Choroid plexus epithelial cell (primary cell): Measurements from ENCODE around the gene TAF8.
A peak's percentile ranks its signal among the peaks of the same experiment; 100 is the strongest.

Experiments used
- DNase-seq: peaks from one replicate; pipeline ENCODE4 v3.0.0-alpha.2; 2010; ENCODE audit warnings: low read depth
- H3K4me3 ChIP-seq: 2 replicates; pipeline ENCODE4 v1.5.1; 2011; ENCODE audit warnings: low read depth, mild to moderate bottlenecking, control low read depth, low read length, moderate library complexity
- TF ChIP-seq, protein P1 (sequence below): conservative IDR thresholded peaks from 2 replicates; pipeline ENCODE4 v1.5.1; 2011; ENCODE audit warnings: low read depth, mild to moderate bottlenecking, control low read depth, inconsistent platforms, low read length, moderate library complexity

Gene TAF8

GRCh38 chr6:42079941-42080464 is 29.7 kb downstream of the TAF8 start:
- DNase-seq, result no peak
- H3K4me3 ChIP-seq, result no peak overlapping the region
- TF ChIP-seq, protein P1, sequence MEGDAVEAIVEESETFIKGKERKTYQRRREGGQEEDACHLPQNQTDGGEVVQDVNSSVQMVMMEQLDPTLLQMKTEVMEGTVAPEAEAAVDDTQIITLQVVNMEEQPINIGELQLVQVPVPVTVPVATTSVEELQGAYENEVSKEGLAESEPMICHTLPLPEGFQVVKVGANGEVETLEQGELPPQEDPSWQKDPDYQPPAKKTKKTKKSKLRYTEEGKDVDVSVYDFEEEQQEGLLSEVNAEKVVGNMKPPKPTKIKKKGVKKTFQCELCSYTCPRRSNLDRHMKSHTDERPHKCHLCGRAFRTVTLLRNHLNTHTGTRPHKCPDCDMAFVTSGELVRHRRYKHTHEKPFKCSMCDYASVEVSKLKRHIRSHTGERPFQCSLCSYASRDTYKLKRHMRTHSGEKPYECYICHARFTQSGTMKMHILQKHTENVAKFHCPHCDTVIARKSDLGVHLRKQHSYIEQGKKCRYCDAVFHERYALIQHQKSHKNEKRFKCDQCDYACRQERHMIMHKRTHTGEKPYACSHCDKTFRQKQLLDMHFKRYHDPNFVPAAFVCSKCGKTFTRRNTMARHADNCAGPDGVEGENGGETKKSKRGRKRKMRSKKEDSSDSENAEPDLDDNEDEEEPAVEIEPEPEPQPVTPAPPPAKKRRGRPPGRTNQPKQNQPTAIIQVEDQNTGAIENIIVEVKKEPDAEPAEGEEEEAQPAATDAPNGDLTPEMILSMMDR, result no peak

DNA sequence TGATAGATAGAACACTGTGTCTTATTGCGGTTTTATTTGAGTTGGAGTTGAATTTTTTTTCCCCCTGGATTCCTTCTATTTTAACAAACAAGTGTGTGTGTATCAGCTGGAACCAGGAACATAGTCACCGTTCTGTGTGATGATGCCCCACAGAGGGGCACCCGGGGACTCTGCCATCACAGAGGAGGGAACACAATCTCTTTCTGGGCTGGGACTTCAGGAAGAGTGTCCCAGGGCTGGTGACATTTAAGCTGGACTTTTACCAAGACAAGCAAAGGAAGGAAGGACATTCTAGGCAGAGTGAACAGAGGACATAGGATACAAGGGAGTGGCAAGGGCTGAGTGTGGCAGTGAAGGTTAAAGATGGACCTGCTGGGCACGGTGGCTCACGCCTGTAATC is 33.2 kb downstream of the TAF8 start:
- TF ChIP-seq, protein P1, result no peak
- no peak for DNase-seq
- H3K4me3 ChIP-seq, result no peak overlapping the region

DNA sequence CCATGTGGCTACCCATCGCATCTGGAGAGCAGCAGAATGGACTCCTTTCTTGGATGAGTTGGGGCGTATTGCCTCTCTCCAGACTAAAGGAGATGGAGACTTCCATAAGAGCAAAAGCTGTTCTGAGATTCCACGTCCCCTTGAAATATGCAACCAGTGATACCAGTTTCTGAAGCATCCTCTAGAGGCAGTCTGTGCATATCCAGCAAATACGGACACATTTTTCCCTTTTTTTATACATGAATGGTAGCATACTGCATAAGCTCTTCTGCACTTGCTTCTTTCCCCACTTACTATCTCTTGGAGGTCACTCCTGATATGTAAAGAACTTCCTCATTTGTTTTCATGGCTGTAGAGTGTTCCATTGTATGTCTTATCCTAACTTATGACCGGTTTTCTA is 34.6 kb downstream of the TAF8 start:
- TF ChIP-seq, protein P1, result peak; percentile 38
- DNase-seq, result peak; percentile 35
- no peak overlapping the region for H3K4me3 ChIP-seq

DNA sequence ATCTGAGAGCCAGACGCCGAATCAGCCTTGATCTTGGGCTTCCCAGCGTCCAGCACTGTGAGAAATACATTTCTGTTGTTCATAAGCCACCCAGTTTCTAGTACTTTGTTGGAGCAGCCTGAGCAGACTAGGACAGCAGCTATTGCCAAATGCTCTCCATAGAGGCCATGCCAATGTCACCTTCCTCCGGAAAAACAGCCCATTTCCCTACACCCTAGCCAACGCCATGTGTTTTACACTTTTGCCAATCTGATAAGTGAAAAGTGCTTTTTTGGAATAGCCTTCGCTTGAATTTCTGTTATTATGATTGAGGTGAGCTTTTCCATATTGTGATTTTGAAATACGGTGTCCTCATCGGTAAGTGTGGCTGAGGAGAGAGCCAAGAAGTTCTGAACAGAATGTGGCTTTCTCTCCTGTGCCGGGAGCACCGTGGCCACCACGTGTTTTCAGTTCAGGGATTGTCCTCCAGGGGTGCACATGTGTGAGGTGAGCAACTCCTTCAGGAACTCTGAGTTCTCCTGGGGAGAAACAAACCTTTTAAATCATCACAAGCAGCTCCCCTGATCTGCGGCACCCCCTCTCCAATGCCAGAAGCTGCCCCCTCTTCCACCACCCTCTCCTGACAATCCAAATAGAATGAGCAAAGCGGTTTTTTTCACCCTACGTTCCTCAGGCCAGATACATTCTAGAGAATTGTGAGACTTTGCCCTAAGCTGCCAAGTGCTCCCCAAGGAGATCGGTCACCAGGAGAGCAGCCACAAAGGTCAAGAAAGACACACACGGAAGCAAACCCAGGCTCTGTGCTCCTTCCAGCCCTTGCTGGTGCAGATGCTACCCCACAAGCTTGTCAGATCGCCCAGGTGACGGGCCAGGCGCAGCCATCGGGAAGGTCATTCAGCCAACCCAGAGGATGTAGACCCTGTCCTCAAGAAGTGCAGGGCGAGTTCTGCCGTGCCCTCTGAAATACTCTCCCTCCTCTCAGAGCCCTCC is 36.0 kb downstream of the TAF8 start:
- peak; percentile 27 for DNase-seq
- H3K4me3 ChIP-seq, result no peak overlapping the region
- TF ChIP-seq, protein P1, result peak; percentile 50

DNA sequence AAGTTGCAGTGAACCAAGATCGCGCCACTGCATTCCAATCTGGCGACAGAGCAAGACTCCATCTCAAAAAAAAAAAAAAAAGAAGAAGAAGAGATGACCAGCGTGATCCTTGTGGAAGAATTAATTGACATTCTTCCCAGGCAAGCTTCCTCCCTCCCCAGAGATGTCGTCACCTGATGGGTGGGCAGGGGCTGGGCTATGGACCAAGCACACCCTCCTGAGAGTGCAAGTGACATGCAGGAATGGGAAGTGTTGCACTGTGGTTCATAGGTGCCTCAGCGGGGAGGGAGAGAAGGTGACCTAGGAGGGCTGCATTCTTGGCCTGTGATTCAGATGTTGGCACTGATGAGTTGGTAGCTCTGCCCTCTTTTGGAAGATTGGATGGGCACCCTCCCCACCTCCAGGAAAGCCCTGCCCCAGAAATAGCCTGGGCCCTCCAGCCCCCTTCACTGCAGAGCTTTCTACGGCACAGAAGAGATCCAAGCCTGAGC is 37.8 kb downstream of the TAF8 start:
- no peak overlapping the region for H3K4me3 ChIP-seq
- TF ChIP-seq, protein P1, result no peak
- peak; percentile 54 for DNase-seq

- no peak overlapping the region for H3K4me3 ChIP-seq
- TF ChIP-seq, protein P1, result no peak
- no peak for DNase-seq
These were observed 40.7 kb downstream of the TAF8 start for GRCh38 chr6:42090819-42091717.
